ENCODE measurements around the gene BFSP1.

DNA sequence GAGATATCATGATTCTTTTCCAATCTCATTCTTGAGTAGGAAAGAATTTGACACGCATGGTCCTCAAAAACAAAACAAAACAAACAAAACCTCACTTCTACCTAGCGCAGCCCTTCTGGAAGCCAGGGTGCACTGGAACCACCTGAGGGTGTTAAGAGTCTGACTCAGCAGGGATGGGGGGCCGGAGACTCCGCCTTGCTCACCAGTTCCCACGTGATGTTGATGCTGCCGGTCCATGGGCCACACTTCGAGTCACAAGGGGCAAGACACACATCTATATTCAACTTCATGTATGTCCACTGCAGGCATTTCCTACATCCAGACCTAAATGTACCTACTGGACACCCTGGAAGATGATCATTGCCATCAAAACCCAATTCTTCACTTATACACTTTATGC is 30.4 kb downstream of the BFSP1 start:
- TF ChIP-seq, protein P1, sequence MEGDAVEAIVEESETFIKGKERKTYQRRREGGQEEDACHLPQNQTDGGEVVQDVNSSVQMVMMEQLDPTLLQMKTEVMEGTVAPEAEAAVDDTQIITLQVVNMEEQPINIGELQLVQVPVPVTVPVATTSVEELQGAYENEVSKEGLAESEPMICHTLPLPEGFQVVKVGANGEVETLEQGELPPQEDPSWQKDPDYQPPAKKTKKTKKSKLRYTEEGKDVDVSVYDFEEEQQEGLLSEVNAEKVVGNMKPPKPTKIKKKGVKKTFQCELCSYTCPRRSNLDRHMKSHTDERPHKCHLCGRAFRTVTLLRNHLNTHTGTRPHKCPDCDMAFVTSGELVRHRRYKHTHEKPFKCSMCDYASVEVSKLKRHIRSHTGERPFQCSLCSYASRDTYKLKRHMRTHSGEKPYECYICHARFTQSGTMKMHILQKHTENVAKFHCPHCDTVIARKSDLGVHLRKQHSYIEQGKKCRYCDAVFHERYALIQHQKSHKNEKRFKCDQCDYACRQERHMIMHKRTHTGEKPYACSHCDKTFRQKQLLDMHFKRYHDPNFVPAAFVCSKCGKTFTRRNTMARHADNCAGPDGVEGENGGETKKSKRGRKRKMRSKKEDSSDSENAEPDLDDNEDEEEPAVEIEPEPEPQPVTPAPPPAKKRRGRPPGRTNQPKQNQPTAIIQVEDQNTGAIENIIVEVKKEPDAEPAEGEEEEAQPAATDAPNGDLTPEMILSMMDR (IDR thresholded peaks at IDR 0.05; ENCODE audit: poor library complexity) = no peak
- no peak for TF ChIP-seq EZH2phosphoT487 (IDR thresholded peaks at IDR 0.05; ENCODE audit: low read depth, severe bottlenecking, unreplicated experiment)
- no peak for TF ChIP-seq EZH2 (IDR thresholded peaks at IDR 0.05; ENCODE audit: borderline replicate concordance)

All from hepatocyte (in vitro differentiated cells).